ENCODE data around the gene TFDP2.

- TF ChIP-seq CTCF (conservative IDR thresholded peaks at IDR 0.05), result no peak
- TF ChIP-seq EZH2 (IDR thresholded peaks at IDR 0.05; ENCODE audit: low read depth), result no peak
Observed at GRCh38 chr3:142152384-142152783, 3.0 kb upstream of the TFDP2 start.
